ENCODE results near the gene BRD4. TPM values are rescaled to one million over a fixed set of nuclear protein-coding genes. Genes with fewer than 3 reads are reported as not detected.

The BRD4 gene
- total RNA-seq, 1 donor from 2014 or later, result 153 TPM

GRCh38 chr19:15191982-15192381 is 140.4 kb downstream of the BRD4 start:
- Mint-ChIP-seq H3K9me3 (no peaks in the 10 kb centered on the region), H3K27me3 (ENCODE audit: low read depth) (no peaks in the 10 kb centered on the region), H3K4me3 (no peak overlapping the region), H3K4me1 (peaks cover 11% of the 10 kb centered on the region), H3K36me3 (peaks cover 20% of the 10 kb centered on the region), H3K27ac (no peak overlapping the region)
- TF ChIP-seq, protein P1, sequence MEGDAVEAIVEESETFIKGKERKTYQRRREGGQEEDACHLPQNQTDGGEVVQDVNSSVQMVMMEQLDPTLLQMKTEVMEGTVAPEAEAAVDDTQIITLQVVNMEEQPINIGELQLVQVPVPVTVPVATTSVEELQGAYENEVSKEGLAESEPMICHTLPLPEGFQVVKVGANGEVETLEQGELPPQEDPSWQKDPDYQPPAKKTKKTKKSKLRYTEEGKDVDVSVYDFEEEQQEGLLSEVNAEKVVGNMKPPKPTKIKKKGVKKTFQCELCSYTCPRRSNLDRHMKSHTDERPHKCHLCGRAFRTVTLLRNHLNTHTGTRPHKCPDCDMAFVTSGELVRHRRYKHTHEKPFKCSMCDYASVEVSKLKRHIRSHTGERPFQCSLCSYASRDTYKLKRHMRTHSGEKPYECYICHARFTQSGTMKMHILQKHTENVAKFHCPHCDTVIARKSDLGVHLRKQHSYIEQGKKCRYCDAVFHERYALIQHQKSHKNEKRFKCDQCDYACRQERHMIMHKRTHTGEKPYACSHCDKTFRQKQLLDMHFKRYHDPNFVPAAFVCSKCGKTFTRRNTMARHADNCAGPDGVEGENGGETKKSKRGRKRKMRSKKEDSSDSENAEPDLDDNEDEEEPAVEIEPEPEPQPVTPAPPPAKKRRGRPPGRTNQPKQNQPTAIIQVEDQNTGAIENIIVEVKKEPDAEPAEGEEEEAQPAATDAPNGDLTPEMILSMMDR (IDR thresholded peaks at IDR 0.05; ENCODE audit: unreplicated experiment), result no peak
- DNase-seq (ENCODE audit: low spot score in 2 of 2, unreplicated experiment in 2 of 2), result no peak

DNA sequence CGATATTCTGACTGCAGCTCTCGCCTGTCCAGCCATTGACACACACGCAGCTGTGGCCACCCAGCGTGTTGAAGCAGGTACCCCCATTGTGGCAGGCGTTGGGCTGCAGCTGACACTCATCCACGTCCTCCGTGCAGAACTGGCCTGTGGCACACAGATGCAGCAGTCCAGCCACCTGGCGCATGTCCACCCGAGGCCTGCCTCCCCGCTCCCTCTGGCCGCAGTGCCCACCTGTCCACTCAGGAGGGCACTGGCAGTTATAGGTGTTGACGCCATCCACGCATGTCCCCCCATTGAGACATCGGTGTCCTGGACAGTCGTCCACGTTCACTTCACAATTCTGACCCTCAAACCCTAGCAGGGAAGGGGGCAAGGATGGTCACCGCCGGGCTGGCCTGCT is 140.8 kb downstream of the BRD4 start:
- H3K36me3 Mint-ChIP-seq, result peaks cover 20% of the 10 kb centered on the region
- peaks cover 8% of the 10 kb centered on the region for H3K4me1 Mint-ChIP-seq
- no peak overlapping the region for H3K4me3 Mint-ChIP-seq
- DNase-seq (ENCODE audit: low spot score in 2 of 2, unreplicated experiment in 2 of 2), result no peak
- no peak overlapping the region for H3K27ac Mint-ChIP-seq
- no peaks in the 10 kb centered on the region for H3K27me3 Mint-ChIP-seq (ENCODE audit: low read depth)
- TF ChIP-seq, protein P1 (IDR thresholded peaks at IDR 0.05; ENCODE audit: unreplicated experiment), result no peak
- no peaks in the 10 kb centered on the region for H3K9me3 Mint-ChIP-seq

DNA sequence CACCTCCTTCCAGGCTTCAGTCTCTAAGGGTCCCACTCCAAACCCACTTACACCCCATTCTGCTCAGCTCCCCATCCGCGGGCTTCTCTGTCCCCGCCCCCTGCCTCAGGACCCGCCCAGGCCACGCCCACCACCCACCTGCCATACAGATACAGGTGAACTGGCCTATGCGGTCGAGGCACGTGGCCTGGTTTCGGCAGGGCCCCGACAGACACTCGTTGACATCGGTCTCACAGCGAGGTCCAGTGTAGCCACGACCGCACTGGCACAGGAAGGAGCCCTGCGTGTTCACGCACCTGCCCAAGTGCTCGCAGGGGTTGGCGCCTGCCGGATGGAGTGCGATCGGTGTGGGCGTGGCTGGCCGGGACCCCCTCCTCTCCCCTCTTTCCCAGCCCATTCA is 143.5 kb downstream of the BRD4 start:
- Mint-ChIP-seq H3K9me3 (no peaks in the 10 kb centered on the region), H3K36me3 (peaks cover 35% of the 10 kb centered on the region)
- TF ChIP-seq, protein P1 (IDR thresholded peaks at IDR 0.05; ENCODE audit: unreplicated experiment), result no peak

DNA sequence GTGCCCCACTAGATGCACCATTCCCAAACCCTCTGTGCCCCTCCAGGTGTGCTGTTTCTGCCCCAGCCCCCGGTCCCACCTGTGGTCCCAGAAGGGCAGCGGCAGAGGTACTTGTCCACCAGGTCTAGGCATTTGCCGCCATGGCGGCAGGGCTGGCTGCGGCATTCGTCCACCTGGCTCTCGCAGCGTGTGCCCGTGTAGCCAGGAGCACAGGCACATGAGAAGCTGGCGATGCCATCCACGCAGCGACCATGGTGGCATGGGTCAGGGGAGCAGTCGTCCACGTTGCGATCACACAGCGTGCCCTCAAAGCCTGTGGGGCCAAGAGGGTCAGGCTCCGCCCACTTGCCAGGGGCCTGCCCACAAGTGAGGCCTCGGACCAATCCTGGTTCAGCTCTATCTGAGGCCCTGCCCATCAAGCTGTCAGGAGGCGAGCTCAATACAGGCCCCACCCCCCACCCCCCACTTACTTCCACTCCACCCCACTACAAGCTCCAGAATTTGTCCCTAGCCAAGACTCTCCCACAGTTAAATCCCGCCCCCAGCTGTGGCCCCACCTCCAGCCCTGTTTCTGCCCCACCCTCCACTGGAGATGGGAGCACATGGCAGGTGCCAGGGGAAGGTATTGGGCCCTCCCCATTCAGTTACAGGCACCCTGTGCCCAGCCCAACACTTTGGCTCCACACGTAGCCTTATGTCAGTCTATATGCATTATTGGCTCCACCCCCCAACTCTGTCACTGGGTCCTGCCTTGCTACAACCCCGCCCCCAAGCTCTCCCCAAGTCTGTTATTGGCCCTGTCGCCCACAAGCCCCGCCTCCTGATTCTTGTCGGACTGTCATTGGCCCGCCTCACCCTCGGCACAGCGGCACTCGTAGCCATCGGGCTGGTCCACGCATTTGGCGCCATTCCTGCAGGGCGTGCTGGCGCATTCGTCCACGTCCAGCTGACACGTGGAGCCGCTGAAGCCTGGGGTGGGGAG is 145.0 kb downstream of the BRD4 start:
- Mint-ChIP-seq H3K36me3 (peaks cover 37% of the 10 kb centered on the region), H3K4me3 (no peak overlapping the region)

More for the DNA sequence above, 143.5 kb downstream of the BRD4 start:
- Mint-ChIP-seq H3K4me3 (no peak overlapping the region), H3K27ac (no peak overlapping the region), H3K4me1 (no peaks in the 10 kb centered on the region), H3K27me3 (ENCODE audit: low read depth) (no peaks in the 10 kb centered on the region)
- no peak for DNase-seq (ENCODE audit: low spot score in 2 of 2, unreplicated experiment in 2 of 2)

More for the DNA sequence above, 145.0 kb downstream of the BRD4 start:
- no peaks in the 10 kb centered on the region for H3K9me3 Mint-ChIP-seq
- no peak overlapping the region for H3K27ac Mint-ChIP-seq
- no peaks in the 10 kb centered on the region for H3K4me1 Mint-ChIP-seq
- TF ChIP-seq, protein P1 (IDR thresholded peaks at IDR 0.05; ENCODE audit: unreplicated experiment), result no peak
- DNase-seq (ENCODE audit: low spot score in 2 of 2, unreplicated experiment in 2 of 2), result no peak
- H3K27me3 Mint-ChIP-seq (ENCODE audit: low read depth), result no peaks in the 10 kb centered on the region

Other genes with a start within 250 kb of the BRD4 start
- 22.3 to 25.1 TPM (median 22.7 TPM) in 3 replicates for gene SYDE1, start 225.1 kb downstream of the BRD4 start, total RNA-seq
- gene NOTCH3, start 131.5 kb downstream of the BRD4 start, total RNA-seq, result 192 to 204 TPM (median 192 TPM) in 3 replicates
- 2.1 to 2.4 TPM (median 2.1 TPM) in 3 replicates for gene EPHX3, start 100.1 kb downstream of the BRD4 start, total RNA-seq
- gene AKAP8, start 47.2 kb upstream of the BRD4 start, total RNA-seq, result 42.6 to 47.2 TPM (median 43.5 TPM) in 3 replicates
- 239 to 262 TPM (median 254 TPM) in 3 replicates for gene AKAP8L, start 86.4 kb upstream of the BRD4 start, total RNA-seq
- 57.5 to 62.0 TPM (median 60.4 TPM) in 3 replicates for gene WIZ, start 117.4 kb upstream of the BRD4 start, total RNA-seq
- not detected in 3 replicates for gene RASAL3, start 132.0 kb upstream of the BRD4 start, total RNA-seq
- not detected in 3 replicates for gene PGLYRP2, start 147.0 kb upstream of the BRD4 start, total RNA-seq
- not detected in 3 replicates for gene CYP4F22, start 176.0 kb upstream of the BRD4 start, total RNA-seq